ENCODE results near the gene ERCC6. TPM values are rescaled to one million over a fixed set of nuclear protein-coding genes. Genes with fewer than 3 reads are reported as not detected.

ERCC6 gene
- total and polyA plus RNA-seq, 10 of the 15 experiments (the other 5 are each of a cell fraction or from before 2014, with no cell fraction given) = 4.3 to 15.6 (median 7.8) TPM

DNA sequence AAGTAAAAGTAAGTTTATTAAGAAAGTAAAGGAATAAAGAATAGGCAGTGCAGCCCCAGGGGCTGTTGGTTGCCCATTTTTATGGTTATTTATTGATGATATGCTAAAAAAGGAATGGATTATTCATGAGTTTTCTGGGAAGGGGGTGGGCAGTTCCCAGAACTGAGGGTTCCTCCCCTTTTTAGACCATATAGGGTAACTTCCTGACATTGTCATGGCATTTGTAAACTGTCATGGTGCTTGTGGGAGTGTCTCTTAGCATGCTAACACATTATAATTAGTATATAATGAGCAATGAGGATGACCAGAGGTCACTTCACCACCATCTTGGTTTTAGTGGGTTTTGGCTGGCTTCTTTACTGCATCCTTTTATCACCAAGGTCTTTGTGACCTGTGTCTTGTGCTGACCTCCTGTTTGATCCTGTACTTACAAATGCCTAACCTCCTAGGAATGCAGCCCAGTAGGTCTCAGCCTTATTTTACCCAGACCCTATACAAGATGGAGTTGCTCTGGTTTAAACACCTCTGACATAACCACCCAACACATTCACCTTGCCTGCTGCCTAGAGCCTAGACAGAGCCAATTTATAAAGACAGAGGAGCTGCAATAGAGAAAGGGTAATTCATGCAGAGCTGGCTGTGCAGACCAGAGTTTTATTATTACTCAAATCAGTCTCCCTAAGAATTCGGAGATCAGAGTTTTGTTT lies 10.9 kb upstream of the ERCC6 start:
- no peak for TF ChIP-seq BRCA1 (IDR thresholded peaks at IDR 0.05; ENCODE audit: low read depth, low read length)
- TF ChIP-seq ZNF207 (IDR thresholded peaks at IDR 0.05; ENCODE audit: borderline replicate concordance) = no peak
- TF ChIP-seq ZNF384 (IDR thresholded peaks at IDR 0.05; ENCODE audit: borderline replicate concordance, low read depth, low read length) = no peak
- TF ChIP-seq, protein P1, sequence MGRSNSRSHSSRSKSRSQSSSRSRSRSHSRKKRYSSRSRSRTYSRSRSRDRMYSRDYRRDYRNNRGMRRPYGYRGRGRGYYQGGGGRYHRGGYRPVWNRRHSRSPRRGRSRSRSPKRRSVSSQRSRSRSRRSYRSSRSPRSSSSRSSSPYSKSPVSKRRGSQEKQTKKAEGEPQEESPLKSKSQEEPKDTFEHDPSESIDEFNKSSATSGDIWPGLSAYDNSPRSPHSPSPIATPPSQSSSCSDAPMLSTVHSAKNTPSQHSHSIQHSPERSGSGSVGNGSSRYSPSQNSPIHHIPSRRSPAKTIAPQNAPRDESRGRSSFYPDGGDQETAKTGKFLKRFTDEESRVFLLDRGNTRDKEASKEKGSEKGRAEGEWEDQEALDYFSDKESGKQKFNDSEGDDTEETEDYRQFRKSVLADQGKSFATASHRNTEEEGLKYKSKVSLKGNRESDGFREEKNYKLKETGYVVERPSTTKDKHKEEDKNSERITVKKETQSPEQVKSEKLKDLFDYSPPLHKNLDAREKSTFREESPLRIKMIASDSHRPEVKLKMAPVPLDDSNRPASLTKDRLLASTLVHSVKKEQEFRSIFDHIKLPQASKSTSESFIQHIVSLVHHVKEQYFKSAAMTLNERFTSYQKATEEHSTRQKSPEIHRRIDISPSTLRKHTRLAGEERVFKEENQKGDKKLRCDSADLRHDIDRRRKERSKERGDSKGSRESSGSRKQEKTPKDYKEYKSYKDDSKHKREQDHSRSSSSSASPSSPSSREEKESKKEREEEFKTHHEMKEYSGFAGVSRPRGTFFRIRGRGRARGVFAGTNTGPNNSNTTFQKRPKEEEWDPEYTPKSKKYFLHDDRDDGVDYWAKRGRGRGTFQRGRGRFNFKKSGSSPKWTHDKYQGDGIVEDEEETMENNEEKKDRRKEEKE (IDR thresholded peaks at IDR 0.05) = no peak
- TF ChIP-seq CHD1 (IDR thresholded peaks at IDR 0.05; ENCODE audit: low read depth, low read length) = no peak
- TF ChIP-seq POLR2AphosphoS2 (IDR thresholded peaks at IDR 0.05; ENCODE audit: low read depth, low read length) = no peak
- TF ChIP-seq RUNX3 (IDR thresholded peaks at IDR 0.05; ENCODE audit: low read length) = no peak
- no peak for TF ChIP-seq TCF3 (IDR thresholded peaks at IDR 0.05; ENCODE audit: borderline replicate concordance, insufficient read depth, low read depth, low read length)
- BruUV-seq (replicated peaks) = no TSS peak
- SMC1A ChIA-PET (ENCODE audit: uncharacterized antibody, unreplicated experiment) = no interaction called here

More for the DNA sequence above, 10.9 kb upstream of the ERCC6 start:
- RAD21 ChIA-PET (ENCODE audit: unreplicated experiment) = no interaction called here
- Histone ChIP-seq H3K79me2 (ENCODE audit: control insufficient read depth, insufficient read depth, low read length) (no peaks in the 10 kb centered on the region), H3K4me3 (no peak overlapping the region), H2AFZ (ENCODE audit: control insufficient read depth, low read depth, low read length) (no peak overlapping the region), H3K27me3 (replicated peaks in 1 of 2; ENCODE audit: control insufficient read depth in 2 of 2, insufficient read depth in 2 of 2, low read length in 1 of 2) (no peaks in the 10 kb centered on the region), H3K36me3 (ENCODE audit: control insufficient read depth in 2 of 2, insufficient read depth in 2 of 2, low read length in 1 of 2) (no peaks in the 10 kb centered on the region), H4K20me1 (ENCODE audit: control insufficient read depth, insufficient read depth) (no peaks in the 10 kb centered on the region), H3K4me2 (ENCODE audit: control insufficient read depth, insufficient read depth) (no peak overlapping the region), H3K27ac (ENCODE audit: control insufficient read depth, insufficient read depth) (no peak overlapping the region), H3K4me1 (ENCODE audit: control insufficient read depth, insufficient read depth, low read length) (no peaks in the 10 kb centered on the region), H3K9ac (ENCODE audit: control insufficient read depth, insufficient read depth, low read length) (no peak overlapping the region), H3K9me3 (replicated peaks; ENCODE audit: control insufficient read depth, insufficient read depth, low read length) (no peaks in the 10 kb centered on the region)
- 0% methylated on average over 1 of the region's 1 CpG for WGBS (ENCODE audit: insufficient coverage, insufficient replicate concordance, low lambda C conversion rate, missing lambda C conversion rate)
- DNase-seq (ENCODE audit: low read depth, low spot score) (no peak), ATAC-seq (no peak), FAIRE-seq (no peak)
- POLR2A ChIA-PET = no interaction called here
- intact Hi-C loops (cut with micrococcal nuclease; ENCODE audit: unreplicated experiment) (no loop called here), in situ Hi-C loops (cut with MboI) (no loop called here)
- CTCF ChIA-PET = no interaction called here

All from GM12878 (cell line).